GM12872 (cell line): ENCODE measurements around the gene LRRN3.

ENCODE experiments used
- CTCF ChIP-seq: IDR thresholded peaks from 3 replicates; pipeline ENCODE4 v1.5.1; 2011; ENCODE audit warnings: low read depth, mild to moderate bottlenecking, low read length, moderate library complexity; ENCODE audit not compliant: insufficient read depth

Gene LRRN3

GRCh38 chr7:111096997-111097396, 6.1 kb downstream of the LRRN3 start:
- TF ChIP-seq CTCF, result no peak

GRCh38 chr7:111098011-111098925, 7.3 kb downstream of the LRRN3 start:
- peak; percentile 78 for TF ChIP-seq CTCF

GRCh38 chr7:111098926-111099250, 8.0 kb downstream of the LRRN3 start:
- no peak for TF ChIP-seq CTCF

- no peak for TF ChIP-seq CTCF
These were observed 11.1 kb downstream of the LRRN3 start for GRCh38 chr7:111101856-111102646.

GRCh38 chr7:111103136-111103535, 12.2 kb downstream of the LRRN3 start:
- TF ChIP-seq CTCF, result no peak

GRCh38 chr7:111103678-111104274, 12.8 kb downstream of the LRRN3 start:
- TF ChIP-seq CTCF, result no peak

GRCh38 chr7:111104710-111105109, 13.8 kb downstream of the LRRN3 start:
- no peak for TF ChIP-seq CTCF
